Measurements from ENCODE around the gene RHBG.

GRCh38 chr1:156368157-156368658, 803 bp upstream of the RHBG start:
- TF ChIP-seq CTCF (IDR thresholded peaks at IDR 0.05; ENCODE audit: borderline replicate concordance, extremely low read depth, low read length, poor library complexity, severe bottlenecking) = no peak
- TF ChIP-seq EZH2 (IDR thresholded peaks at IDR 0.05; ENCODE audit: borderline replicate concordance, low read depth, low read length, severe bottlenecking) = no peak
